Breast epithelium (tissue), 3 donors: Measurements from ENCODE around the gene SDK2.

ENCODE experiments used
- POLR2A ChIP-seq: fragments of 450-650 bp; IDR thresholded peaks from one replicate; pipeline ENCODE4 v1.6.1; 2016; ENCODE audit warnings: antibody characterized with exemption, mild to moderate bottlenecking, moderate library complexity
- POLR2AphosphoS5 ChIP-seq, 3 donors: sonication (generic); formaldehyde crosslinking; IDR thresholded peaks; one replicate each; pipeline ENCODE4 v1.6.1; 2017; ENCODE audit warnings: antibody characterized with exemption in 3 of 3
- TF ChIP-seq, protein P1 (sequence below), 3 donors: fragments of 450-650 bp; IDR thresholded peaks; one replicate each; pipeline ENCODE4 v1.5.1; 2016 to 2017; ENCODE audit warnings: antibody characterized with exemption in 3 of 3, mild to moderate bottlenecking in 3 of 3, moderate library complexity in 3 of 3

DNA sequence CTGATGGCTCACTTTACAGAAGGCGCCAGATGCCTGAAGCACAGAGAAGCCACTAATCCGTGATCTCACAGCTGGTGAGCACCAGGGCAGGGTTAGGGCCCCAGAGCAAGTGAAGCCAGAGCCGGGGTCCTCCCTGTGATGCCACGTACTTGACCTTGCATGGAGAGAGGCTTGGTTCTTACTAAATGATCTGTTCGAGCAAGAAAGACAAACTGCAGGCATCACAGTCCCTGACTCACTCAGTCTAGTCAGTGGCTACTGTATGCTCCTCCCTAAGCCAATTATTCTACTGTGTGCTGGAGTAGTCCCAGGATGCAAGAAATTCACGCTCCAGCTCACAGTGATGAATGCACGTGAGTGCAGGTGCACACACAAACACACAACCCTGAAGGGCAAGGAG is 55.4 kb downstream of the SDK2 start:
- TF ChIP-seq POLR2A (no peak), POLR2AphosphoS5 (IDR thresholded peaks at IDR 0.05) (no peak)
- TF ChIP-seq, protein P1, sequence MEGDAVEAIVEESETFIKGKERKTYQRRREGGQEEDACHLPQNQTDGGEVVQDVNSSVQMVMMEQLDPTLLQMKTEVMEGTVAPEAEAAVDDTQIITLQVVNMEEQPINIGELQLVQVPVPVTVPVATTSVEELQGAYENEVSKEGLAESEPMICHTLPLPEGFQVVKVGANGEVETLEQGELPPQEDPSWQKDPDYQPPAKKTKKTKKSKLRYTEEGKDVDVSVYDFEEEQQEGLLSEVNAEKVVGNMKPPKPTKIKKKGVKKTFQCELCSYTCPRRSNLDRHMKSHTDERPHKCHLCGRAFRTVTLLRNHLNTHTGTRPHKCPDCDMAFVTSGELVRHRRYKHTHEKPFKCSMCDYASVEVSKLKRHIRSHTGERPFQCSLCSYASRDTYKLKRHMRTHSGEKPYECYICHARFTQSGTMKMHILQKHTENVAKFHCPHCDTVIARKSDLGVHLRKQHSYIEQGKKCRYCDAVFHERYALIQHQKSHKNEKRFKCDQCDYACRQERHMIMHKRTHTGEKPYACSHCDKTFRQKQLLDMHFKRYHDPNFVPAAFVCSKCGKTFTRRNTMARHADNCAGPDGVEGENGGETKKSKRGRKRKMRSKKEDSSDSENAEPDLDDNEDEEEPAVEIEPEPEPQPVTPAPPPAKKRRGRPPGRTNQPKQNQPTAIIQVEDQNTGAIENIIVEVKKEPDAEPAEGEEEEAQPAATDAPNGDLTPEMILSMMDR (IDR thresholded peaks at IDR 0.05) = no peak
